Stomach smooth muscle (tissue), 2 donors: ENCODE data around the gene TALDO1.

Experiments used
- H3K27ac ChIP-seq: one replicate; pipeline ENCODE4 v1.7.0; 2013; ENCODE audit warnings: mild to moderate bottlenecking, low read length, inconsistent platforms
- H3K27me3 ChIP-seq, 2 donors: one replicate each; pipeline ENCODE4 v1.7.0; 2013; ENCODE audit warnings: low read length in 2 of 2; ENCODE audit not compliant: insufficient read depth in 2 of 2, control insufficient read depth in 1 of 2
- H3K36me3 ChIP-seq, 2 donors: one replicate each; pipeline ENCODE4 v1.7.0; 2013; ENCODE audit warnings: low read length in 2 of 2; ENCODE audit not compliant: control insufficient read depth in 2 of 2, insufficient read depth in 2 of 2
- H3K4me1 ChIP-seq: one replicate; pipeline ENCODE4 v1.7.0; 2013; ENCODE audit warnings: low read length; ENCODE audit not compliant: control insufficient read depth, insufficient read depth
- H3K4me3 ChIP-seq, 2 donors: one replicate each; pipeline ENCODE4 v1.7.0; 2013; ENCODE audit warnings: low read length in 2 of 2
- H3K9ac ChIP-seq, 2 donors: one replicate each; pipeline ENCODE4 v1.7.0; 2013; ENCODE audit warnings: low read length in 2 of 2, mild to moderate bottlenecking in 1 of 2
- H3K9me3 ChIP-seq, 2 donors: one replicate each; pipeline ENCODE4 v1.7.0; 2013; ENCODE audit warnings: low read length in 2 of 2; ENCODE audit not compliant: control insufficient read depth in 2 of 2
- donor health status: healthy.
- donor health status: Pancreatic carcinoma.

Gene TALDO1

GRCh38 chr11:719214-720016, 27.8 kb upstream of the TALDO1 start:
- Histone ChIP-seq H3K9me3 (no peaks in the 10 kb centered on the region), H3K27me3 (peaks cover 8 to 39% of the 10 kb centered on the region in 2 donors), H3K4me3 (no peak overlapping the region), H3K9ac (no peak overlapping the region), H3K4me1 (peaks cover 14% of the 10 kb centered on the region), H3K27ac (no peak overlapping the region), H3K36me3 (no peaks in the 10 kb centered on the region)

DNA sequence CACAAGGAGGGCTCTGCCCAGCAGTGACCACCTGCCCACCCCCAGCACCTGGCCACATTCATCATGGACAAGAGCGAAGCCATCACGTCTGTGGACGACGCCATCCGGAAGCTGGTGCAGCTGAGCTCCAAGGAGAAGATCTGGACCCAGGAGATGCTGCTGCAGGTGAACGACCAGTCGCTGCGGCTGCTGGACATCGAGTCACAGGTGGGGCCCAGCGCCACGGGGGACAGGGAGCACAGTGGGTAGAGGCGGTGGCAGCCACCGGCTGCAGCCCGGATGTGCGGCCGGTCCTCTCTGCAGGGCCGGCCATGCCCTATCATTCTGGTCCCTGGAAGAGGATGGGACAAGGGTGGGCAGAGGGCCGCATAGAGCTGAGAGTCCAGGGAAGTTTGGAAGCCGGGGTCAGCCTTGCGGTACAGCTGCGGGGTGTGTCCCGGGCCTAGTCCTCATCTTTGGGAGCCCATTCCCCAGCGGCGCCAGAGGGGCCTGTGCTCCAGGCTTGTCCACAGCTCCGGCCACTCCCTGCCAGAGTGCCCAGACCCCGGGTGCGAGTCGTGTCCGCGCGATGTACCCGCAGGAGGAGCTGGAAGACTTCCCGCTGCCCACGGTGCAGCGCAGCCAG, 27.1 kb upstream of the TALDO1 start:
- H3K4me3 ChIP-seq, result peak overlapping the region in 1 of 2 donors; percentile 59
- H3K9me3 ChIP-seq, result no peaks in the 10 kb centered on the region
- peaks cover 14% of the 10 kb centered on the region for H3K4me1 ChIP-seq
- no peak overlapping the region for H3K27ac ChIP-seq
- no peak overlapping the region for H3K9ac ChIP-seq
- H3K36me3 ChIP-seq, result no peaks in the 10 kb centered on the region
- H3K27me3 ChIP-seq, result peaks cover 13 to 46% of the 10 kb centered on the region in 2 donors

DNA sequence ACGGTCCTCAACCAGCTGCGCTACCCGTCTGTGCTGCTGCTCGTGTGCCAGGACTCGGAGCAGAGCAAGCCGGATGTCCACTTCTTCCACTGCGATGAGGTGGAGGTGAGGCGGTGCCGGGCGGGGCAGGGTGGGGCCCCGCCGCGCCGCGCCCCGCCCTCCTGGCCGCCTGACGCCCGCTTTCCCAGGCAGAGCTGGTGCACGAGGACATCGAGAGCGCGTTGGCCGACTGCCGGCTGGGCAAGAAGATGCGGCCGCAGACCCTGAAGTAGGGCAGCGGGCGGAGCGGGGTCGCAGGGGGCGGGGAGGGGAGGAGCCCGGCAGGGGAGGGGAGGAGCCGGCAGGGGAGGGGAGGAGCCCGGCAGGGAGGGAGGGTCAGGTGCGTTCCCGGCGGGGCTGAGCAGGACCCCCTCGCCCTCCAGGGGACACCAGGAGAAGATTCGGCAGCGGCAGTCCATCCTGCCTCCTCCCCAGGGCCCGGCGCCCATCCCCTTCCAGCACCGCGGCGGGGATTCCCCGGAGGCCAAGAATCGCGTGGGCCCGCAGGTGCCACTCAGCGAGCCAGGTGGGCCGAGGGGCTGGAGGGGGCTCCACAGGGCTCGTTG, 26.5 kb upstream of the TALDO1 start:
- no peaks in the 10 kb centered on the region for H3K36me3 ChIP-seq

GRCh38 chr11:721247-721740, 26.0 kb upstream of the TALDO1 start:
- Histone ChIP-seq H3K27ac (no peak overlapping the region), H3K4me3 (no peak overlapping the region), H3K4me1 (peaks cover 21% of the 10 kb centered on the region), H3K9me3 (no peaks in the 10 kb centered on the region), H3K9ac (no peak overlapping the region), H3K27me3 (peaks cover 17 to 57% of the 10 kb centered on the region in 2 donors), H3K36me3 (no peaks in the 10 kb centered on the region)

More for the DNA sequence above, 26.5 kb upstream of the TALDO1 start:
- Histone ChIP-seq H3K9me3 (no peaks in the 10 kb centered on the region), H3K27me3 (peaks cover 17 to 52% of the 10 kb centered on the region in 2 donors), H3K9ac (no peak overlapping the region), H3K4me3 (peak overlapping the region in 1 of 2 donors; percentile 59), H3K4me1 (peaks cover 18% of the 10 kb centered on the region), H3K27ac (no peak overlapping the region)

- Histone ChIP-seq H3K27ac (no peak overlapping the region), H3K4me1 (peaks cover 22% of the 10 kb centered on the region), H3K36me3 (no peaks in the 10 kb centered on the region), H3K9me3 (no peaks in the 10 kb centered on the region), H3K27me3 (peaks cover 20 to 62% of the 10 kb centered on the region in 2 donors), H3K9ac (no peak overlapping the region), H3K4me3 (no peak overlapping the region)
Measured at GRCh38 chr11:721741-722345, 25.4 kb upstream of the TALDO1 start.

DNA sequence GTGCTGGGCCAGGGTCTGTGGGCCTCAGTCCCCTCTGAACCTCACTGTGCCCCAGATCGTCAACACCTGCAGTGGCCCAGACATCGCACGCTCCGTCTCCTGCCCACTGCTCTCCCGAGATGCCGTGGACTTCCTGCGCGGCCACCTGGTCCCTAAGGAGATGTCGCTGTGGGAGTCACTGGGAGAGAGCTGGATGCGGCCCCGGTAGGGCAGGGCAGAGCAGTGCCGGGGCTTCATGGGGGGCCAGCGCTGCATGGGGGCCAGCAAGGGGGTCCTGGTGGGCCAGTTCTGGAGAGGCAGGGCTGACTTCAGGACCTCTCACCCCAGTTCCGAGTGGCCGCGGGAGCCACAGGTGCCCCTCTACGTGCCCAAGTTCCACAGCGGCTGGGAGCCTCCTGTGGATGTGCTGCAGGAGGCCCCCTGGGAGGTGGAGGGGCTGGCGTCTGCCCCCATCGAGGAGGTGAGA, 24.9 kb upstream of the TALDO1 start:
- peaks cover 25% of the 10 kb centered on the region for H3K4me1 ChIP-seq
- H3K9ac ChIP-seq, result no peak overlapping the region
- H3K27me3 ChIP-seq, result peaks cover 23 to 68% of the 10 kb centered on the region in 2 donors
- no peaks in the 10 kb centered on the region for H3K9me3 ChIP-seq
- H3K4me3 ChIP-seq, result no peak overlapping the region
- no peaks in the 10 kb centered on the region for H3K36me3 ChIP-seq
- no peak overlapping the region for H3K27ac ChIP-seq

GRCh38 chr11:723120-723883, 24.0 kb upstream of the TALDO1 start:
- H3K36me3 ChIP-seq, result no peaks in the 10 kb centered on the region
- H3K9me3 ChIP-seq, result no peaks in the 10 kb centered on the region
- H3K27me3 ChIP-seq, result peaks cover 25 to 74% of the 10 kb centered on the region in 2 donors
- no peak overlapping the region for H3K4me3 ChIP-seq
- H3K4me1 ChIP-seq, result peaks cover 32% of the 10 kb centered on the region
- H3K27ac ChIP-seq, result no peak overlapping the region
- no peak overlapping the region for H3K9ac ChIP-seq

DNA sequence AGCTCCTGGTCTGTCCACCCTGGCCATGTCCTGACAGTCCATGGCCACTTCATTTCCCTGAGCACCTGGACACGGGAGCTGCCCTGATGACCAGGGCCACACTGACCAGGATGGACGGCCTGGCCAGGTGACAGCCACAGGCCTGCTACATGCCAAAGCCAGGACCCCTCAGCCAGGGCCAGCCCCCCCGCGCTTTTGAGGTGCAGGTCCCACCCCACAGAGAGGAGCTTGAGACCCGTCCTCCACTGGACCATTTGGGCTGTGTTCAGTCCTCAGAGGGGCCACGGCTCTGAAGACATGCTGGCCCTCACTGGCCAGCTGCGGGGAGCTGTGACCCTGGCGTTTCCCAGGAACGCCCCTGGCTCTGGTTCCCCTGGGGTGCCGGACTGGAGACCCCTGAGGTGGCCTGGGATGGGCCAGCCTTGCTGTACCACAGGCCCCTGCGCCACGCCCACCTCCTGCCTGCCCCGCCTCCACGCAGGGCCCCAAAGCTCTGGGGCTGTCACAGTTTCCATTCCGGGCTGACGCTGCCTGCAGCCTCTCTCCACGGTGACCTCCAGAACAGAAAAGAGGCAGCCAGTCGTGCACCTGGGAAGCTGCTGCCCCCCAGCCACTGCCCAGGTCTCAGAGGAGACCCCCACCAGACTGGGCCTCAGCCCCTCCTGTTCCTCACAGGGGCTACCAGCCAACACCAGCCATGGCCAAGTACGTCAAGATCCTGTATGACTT, 23.1 kb upstream of the TALDO1 start:
- Histone ChIP-seq H3K9me3 (no peaks in the 10 kb centered on the region), H3K27me3 (peaks cover 27 to 81% of the 10 kb centered on the region in 2 donors), H3K4me3 (no peak overlapping the region), H3K36me3 (no peaks in the 10 kb centered on the region), H3K9ac (no peak overlapping the region), H3K27ac (no peak overlapping the region), H3K4me1 (peaks cover 36% of the 10 kb centered on the region)

DNA sequence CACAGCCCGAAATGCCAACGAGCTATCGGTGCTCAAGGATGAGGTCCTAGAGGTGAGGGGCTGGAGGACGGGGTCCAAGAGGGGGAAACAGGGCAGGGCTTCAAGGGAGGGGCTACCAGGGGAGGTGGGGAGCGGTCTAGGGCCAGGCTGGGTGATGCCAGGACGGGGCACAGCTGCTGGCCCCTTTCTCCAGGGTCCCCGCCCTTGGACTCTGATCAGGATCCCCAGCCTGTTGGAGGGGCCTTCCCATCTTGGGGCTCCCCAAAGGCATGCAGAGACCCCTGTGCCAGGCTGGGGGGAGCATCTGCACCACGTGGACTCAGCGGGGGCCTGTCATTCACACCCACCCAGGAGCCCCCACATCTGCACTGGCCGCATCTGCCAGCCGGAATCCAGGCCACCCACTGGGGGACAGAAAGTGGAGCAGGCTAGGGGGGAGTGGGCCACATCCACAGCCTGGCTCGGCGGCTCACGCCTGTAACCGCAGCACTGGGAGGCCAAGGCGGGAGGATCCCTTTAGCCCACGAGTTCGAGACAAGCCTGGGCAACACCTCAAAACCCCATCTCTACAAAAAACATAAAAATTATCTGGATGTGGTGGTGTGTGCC, 22.4 kb upstream of the TALDO1 start:
- Histone ChIP-seq H3K27me3 (peaks cover 28 to 86% of the 10 kb centered on the region in 2 donors), H3K4me1 (peaks cover 36% of the 10 kb centered on the region), H3K4me3 (no peak overlapping the region), H3K36me3 (no peaks in the 10 kb centered on the region), H3K9me3 (no peaks in the 10 kb centered on the region), H3K27ac (no peak overlapping the region), H3K9ac (no peak overlapping the region)
